ENCODE measurements around the gene WNT1. TPM values are rescaled to one million over a fixed set of nuclear protein-coding genes. Genes with fewer than 3 reads are reported as not detected.
A peak's percentile ranks its signal among the peaks of the same experiment; 100 is the strongest.

WNT1 gene
- total and polyA plus RNA-seq, 2 donors (not counting 3 experiments of a cell fraction or from before 2014, with no cell fraction given), result not detected

DNA sequence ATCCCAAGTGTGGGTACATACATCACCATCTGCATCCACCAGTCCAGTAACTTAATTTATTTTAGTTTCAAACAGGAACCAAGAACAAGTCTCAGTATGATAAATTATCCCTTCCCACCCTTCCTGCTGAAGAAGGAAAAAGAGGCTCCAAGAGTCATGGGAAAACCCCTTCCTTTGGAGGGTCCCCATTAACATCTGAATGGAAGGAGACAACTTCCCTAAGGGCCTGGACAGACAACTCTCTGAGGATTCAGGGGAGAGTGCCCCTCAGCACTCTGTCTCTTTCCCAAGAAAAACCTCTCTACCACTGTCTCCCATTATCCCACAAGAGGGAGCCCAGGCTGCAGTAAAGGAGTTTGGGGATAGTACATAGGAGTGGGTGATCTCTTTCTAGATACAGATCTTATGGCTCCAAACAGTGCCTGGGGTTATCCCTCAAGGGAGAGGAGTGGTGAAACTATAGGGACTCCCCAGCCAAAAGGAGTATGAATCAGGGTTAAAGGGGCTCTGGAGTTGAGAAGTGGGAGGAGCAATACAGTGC lies 12.8 kb upstream of the WNT1 start:
- Histone ChIP-seq H3K27me3 (ENCODE audit: control insufficient read depth in 2 of 2, insufficient read depth in 2 of 2, low read length in 2 of 2) (peaks cover 24 to 25% of the 10 kb centered on the region in 2 experiments), H3K79me2 (ENCODE audit: control insufficient read depth, insufficient read depth, low read length) (no peaks in the 10 kb centered on the region), H3K36me3 (ENCODE audit: control insufficient read depth in 2 of 2, extremely low read depth in 1 of 2, insufficient read depth in 2 of 2, low read length in 2 of 2) (no peaks in the 10 kb centered on the region), H3K9ac (replicated peaks; ENCODE audit: extremely low read depth, insufficient read depth, low read length) (no peak overlapping the region), H3K4me3 (replicated peaks in 1 of 3; ENCODE audit: insufficient read depth in 1 of 3, low read depth in 1 of 3, low read length in 3 of 3) (no peak overlapping the region), H3K4me1 (ENCODE audit: control insufficient read depth, extremely low read depth, insufficient read depth, low read length) (peaks cover 16% of the 10 kb centered on the region), H2AFZ (ENCODE audit: low read depth, low read length) (no peak overlapping the region), H3K9me3 (replicated peaks; ENCODE audit: control insufficient read depth, insufficient read depth, low read length) (no peaks in the 10 kb centered on the region), H3K27ac (ENCODE audit: insufficient read depth, low read depth, low read length) (no peak overlapping the region), H3K9me1 (replicated peaks; ENCODE audit: control insufficient read depth, extremely low read depth, insufficient read depth, low read length) (no peaks in the 10 kb centered on the region), H4K20me1 (replicated peaks; ENCODE audit: control insufficient read depth, extremely low read depth, insufficient read depth, low read length) (no peaks in the 10 kb centered on the region), H3K4me2 (ENCODE audit: insufficient read depth, low read length) (no peak overlapping the region)
- TF ChIP-seq POLR2A (IDR thresholded peaks at IDR 0.05; ENCODE audit: low read depth, low read length) (no peak), JUN (IDR thresholded peaks at IDR 0.05; ENCODE audit: borderline replicate concordance, insufficient read depth, insufficient read length, low read depth) (no peak), CTCF (IDR thresholded peaks at IDR 0.05; ENCODE audit: extremely low read depth in 1 of 2, insufficient read depth in 1 of 2, low read depth in 1 of 2, low read length in 2 of 2) (peak in 1 of 2 donors; percentile 16), FOS (IDR thresholded peaks at IDR 0.05; ENCODE audit: borderline replicate concordance, insufficient read depth, low read length) (no peak), POLR2AphosphoS5 (IDR thresholded peaks at IDR 0.05; ENCODE audit: insufficient read depth, low read depth, low read length) (no peak)
- TF ChIP-seq, protein P1, sequence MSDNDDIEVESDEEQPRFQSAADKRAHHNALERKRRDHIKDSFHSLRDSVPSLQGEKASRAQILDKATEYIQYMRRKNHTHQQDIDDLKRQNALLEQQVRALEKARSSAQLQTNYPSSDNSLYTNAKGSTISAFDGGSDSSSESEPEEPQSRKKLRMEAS (IDR thresholded peaks at IDR 0.05; ENCODE audit: insufficient read depth, insufficient read length), result no peak
- BruUV-seq (replicated peaks), result no TSS peak
- ChIA-PET CTCF (interaction anchor here (2.8 to 5.2 kb wide), 2 partner anchors 13 to 23 kb away, joined by 29 to 58 read pairs; partner anchors contain the start of gene WNT1), POLR2A (no interaction called here)
- DNase-seq (ENCODE audit: low read depth, low spot score) (no peak), FAIRE-seq (no peak)
- dilution Hi-C loops (cut with MboI; ENCODE audit: extremely low pct_ligation_motif_present, low sequenced_read_pairs) (no loop called here), intact Hi-C loops (cut with micrococcal nuclease) (no loop called here)

Measured in endothelial cell of umbilical vein (primary cell).